Measurements from ENCODE around the gene DIP2B. TPM values are rescaled to one million over a fixed set of nuclear protein-coding genes. Genes with fewer than 3 reads are reported as not detected.

DIP2B gene
- total RNA-seq, 3 donors from 2014 or later: 28.3 to 39.8 (median 34.7) TPM

- ATAC-seq (no peak), DNase-seq (no peak)
- no peaks in the 10 kb centered on the region for H3K9me3 ChIP-seq
- no peaks in the 10 kb centered on the region for H3K4me1 ChIP-seq (ENCODE audit: low read depth)
- TF ChIP-seq CTCF (IDR thresholded peaks at IDR 0.05): no peak
- no peak overlapping the region for H3K4me3 ChIP-seq
- H3K36me3 ChIP-seq (ENCODE audit: low read depth): peaks cover 12% of the 10 kb centered on the region
- intact Hi-C loops (cut with DNase I, micrococcal nuclease): no loop called here
Measured at GRCh38 chr12:50727466-50727865, 222.7 kb downstream of the DIP2B start.

DNA sequence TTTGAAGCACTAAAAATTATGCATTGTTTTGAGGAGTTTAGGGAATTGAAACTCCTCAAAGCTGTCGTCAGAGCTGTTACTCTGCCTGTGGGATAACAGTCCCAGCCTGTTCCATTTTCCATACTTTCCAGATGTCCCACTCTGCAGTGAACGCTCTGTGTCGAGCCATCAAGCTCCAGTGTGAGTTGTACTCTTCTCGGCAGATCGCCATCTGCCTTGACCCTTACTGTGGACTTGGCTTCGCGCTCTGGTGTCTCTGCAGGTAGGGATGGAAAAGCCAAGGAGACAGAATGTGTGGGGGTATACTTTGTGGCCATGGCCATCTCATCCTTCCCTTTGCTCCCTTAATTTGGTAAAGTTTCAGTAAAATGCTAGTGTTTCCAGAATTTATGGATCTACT, 223.6 kb downstream of the DIP2B start:
- no peak for TF ChIP-seq CTCF (IDR thresholded peaks at IDR 0.05)
- no peaks in the 10 kb centered on the region for H3K9me3 ChIP-seq
- ATAC-seq: no peak
- H3K36me3 ChIP-seq (ENCODE audit: low read depth): peaks cover 12% of the 10 kb centered on the region
- H3K4me1 ChIP-seq (ENCODE audit: low read depth): no peaks in the 10 kb centered on the region
- DNase-seq: no peak
- intact Hi-C loops (cut with DNase I, micrococcal nuclease): no loop called here
- H3K4me3 ChIP-seq: no peak overlapping the region

- DNase-seq: no peak
- H3K36me3 ChIP-seq (ENCODE audit: low read depth): peaks cover 12% of the 10 kb centered on the region
- no peaks in the 10 kb centered on the region for H3K9me3 ChIP-seq
- intact Hi-C loops (cut with DNase I, micrococcal nuclease): no loop called here
- TF ChIP-seq CTCF (IDR thresholded peaks at IDR 0.05): no peak
- H3K4me3 ChIP-seq: no peak overlapping the region
- no peaks in the 10 kb centered on the region for H3K4me1 ChIP-seq (ENCODE audit: low read depth)
- no peak for ATAC-seq
Measured at GRCh38 chr12:50728841-50729240, 224.1 kb downstream of the DIP2B start.

DNA sequence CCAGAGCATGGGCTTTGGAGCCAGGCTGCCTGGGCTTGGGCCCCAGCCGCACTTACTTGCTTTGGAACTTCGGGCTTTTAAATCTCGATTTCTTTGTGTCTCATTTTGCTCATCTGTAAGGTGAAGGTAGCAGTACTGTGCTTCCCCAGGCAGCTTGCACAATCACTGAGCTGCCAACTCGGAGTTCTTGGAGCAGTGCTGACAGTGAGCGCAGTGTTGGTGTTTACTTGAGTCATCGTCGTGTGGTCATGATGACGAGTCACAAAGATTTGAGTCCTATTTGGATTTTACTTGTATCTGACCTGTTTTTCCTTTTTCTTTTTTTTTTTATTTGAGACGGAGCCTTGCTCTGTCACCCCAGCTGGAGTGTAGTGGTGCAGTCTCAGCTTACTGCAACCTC, 227.8 kb downstream of the DIP2B start:
- intact Hi-C loops (cut with DNase I, micrococcal nuclease): no loop called here
- no peak for TF ChIP-seq CTCF (IDR thresholded peaks at IDR 0.05)

DNA sequence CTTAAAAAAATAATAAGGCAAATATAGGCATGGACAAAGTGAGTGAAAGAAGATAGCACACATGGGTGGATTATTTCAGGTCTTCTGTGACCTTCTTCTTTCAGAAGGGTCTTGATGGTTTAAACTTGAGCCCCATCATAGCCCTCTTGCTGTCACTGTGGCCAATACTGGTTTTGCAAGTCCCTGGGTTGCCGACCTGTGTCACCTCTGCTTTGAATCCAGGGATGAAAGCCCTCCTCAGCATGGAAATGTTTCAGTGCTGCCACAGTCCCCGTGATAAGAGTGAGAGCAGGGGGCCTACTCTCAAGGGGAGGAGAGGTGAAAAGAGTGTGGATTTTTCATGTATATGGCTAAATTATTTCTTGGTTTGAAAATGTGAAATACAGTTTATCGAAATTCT, 228.9 kb downstream of the DIP2B start:
- no peak overlapping the region for H3K4me3 ChIP-seq
- DNase-seq: no peak
- H3K9me3 ChIP-seq: no peaks in the 10 kb centered on the region
- H3K36me3 ChIP-seq (ENCODE audit: low read depth): peaks cover 3% of the 10 kb centered on the region
- no peak for ATAC-seq
- no peaks in the 10 kb centered on the region for H3K4me1 ChIP-seq (ENCODE audit: low read depth)
- TF ChIP-seq CTCF (IDR thresholded peaks at IDR 0.05): no peak
- intact Hi-C loops (cut with DNase I, micrococcal nuclease): no loop called here

More for the DNA sequence above, 227.8 kb downstream of the DIP2B start:
- H3K36me3 ChIP-seq (ENCODE audit: low read depth): peaks cover 9% of the 10 kb centered on the region
- no peak overlapping the region for H3K4me3 ChIP-seq
- no peaks in the 10 kb centered on the region for H3K4me1 ChIP-seq (ENCODE audit: low read depth)
- H3K9me3 ChIP-seq: no peaks in the 10 kb centered on the region
- no peak for DNase-seq
- no peak for ATAC-seq
